Ovary (tissue), 3 donors: Measurements from ENCODE around the gene GRID2.

Experiments
- CTCF ChIP-seq, 3 donors: fragments of 450-650 bp in 2 of 3; fragments of 200-600 bp in 1 of 3; IDR thresholded peaks; one replicate each; pipeline versions ENCODE4 v1.5.1 to v1.8.0; 2016 to 2022; ENCODE audit warnings: antibody characterized with exemption in 3 of 3, mild to moderate bottlenecking in 1 of 3
- EP300 ChIP-seq: sonication (generic); formaldehyde crosslinking; IDR thresholded peaks from one replicate; pipeline ENCODE4 v1.6.1; 2017; ENCODE audit warnings: antibody characterized with exemption
- POLR2A ChIP-seq: fragments of 450-650 bp; IDR thresholded peaks from one replicate; pipeline ENCODE4 v1.6.1; 2017; ENCODE audit warnings: antibody characterized with exemption, mild to moderate bottlenecking, moderate library complexity
- donor health status: DM: no; HTN: no; CAD: no.

- TF ChIP-seq POLR2A (no peak), CTCF (IDR thresholded peaks at IDR 0.05) (no peak), EP300 (no peak)
These were observed 691.0 kb downstream of the GRID2 start for GRCh38 chr4:92994727-92995126.
